ENCODE measurements around the gene NR5A2.

GRCh38 chr1:199995096-199995685 lies 32.3 kb upstream of the NR5A2 start:
- no peak for TF ChIP-seq CTCF (IDR thresholded peaks at IDR 0.05; ENCODE audit: low read length)
- TF ChIP-seq EZH2 (IDR thresholded peaks at IDR 0.05; ENCODE audit: borderline replicate concordance, low read length) = no peak

Data from OCI-LY1 (cell line).